HL-60/S4 treated with phorbol 12-myristate 13-acetate at 8.2 ng/mL for 4 days and 3 days (cell line): Measurements from ENCODE around the gene NT5M.

Experiments used
- in situ Hi-C: fragments of 300-500 bp; cut with MboI; formaldehyde crosslinking; loops from 2 replicates; pipeline ENCODE4 v1.15.0; 2022; ENCODE audit warnings: low sequenced_read_pairs

NT5M gene

GRCh38 chr17:17387017-17387497 lies 83.9 kb downstream of the NT5M start:
- in situ Hi-C loops, result no loop called here

GRCh38 chr17:17387498-17388362 lies 84.6 kb downstream of the NT5M start:
- in situ Hi-C loops, result no loop called here

DNA sequence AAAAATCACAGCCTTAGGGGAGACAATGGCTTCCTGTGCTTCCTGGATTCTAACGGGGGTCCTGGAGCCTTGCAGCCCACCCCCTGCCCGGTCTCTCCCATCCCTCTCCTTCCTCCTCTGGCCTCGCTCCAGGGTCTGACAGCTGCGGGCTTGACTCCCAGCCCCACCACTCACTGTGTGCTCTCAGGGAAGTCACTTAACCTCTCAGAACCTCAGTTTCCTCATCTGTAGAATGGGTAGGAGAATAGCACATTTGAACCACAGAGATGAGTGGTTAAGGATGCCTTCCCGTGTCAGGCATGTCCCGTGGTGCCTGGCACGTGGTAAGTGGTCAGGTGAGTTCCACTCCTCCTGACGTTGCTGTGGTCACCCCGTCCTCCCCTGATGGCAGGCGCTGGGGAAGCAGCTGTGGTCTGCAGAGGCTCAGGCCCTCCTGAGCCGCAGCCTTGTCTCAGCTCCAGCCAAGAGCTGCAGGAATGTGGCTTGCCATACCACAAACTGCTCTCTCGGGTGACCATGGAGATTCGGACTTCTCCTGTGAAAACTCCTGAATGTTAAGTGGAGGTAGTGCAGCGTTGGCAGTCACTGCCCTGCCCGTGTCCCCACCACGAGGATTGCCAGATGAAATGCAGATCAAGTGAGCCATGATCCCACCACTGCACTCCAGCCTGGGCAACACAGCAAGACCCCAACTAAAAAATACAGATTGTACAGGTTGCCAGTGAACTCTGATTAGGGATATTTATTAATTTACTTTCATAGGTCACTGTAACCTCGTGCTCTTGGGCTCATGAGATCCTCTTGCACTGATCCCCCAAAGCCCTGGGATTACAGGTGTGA lies 85.7 kb downstream of the NT5M start:
- in situ Hi-C loops, result no loop called here

DNA sequence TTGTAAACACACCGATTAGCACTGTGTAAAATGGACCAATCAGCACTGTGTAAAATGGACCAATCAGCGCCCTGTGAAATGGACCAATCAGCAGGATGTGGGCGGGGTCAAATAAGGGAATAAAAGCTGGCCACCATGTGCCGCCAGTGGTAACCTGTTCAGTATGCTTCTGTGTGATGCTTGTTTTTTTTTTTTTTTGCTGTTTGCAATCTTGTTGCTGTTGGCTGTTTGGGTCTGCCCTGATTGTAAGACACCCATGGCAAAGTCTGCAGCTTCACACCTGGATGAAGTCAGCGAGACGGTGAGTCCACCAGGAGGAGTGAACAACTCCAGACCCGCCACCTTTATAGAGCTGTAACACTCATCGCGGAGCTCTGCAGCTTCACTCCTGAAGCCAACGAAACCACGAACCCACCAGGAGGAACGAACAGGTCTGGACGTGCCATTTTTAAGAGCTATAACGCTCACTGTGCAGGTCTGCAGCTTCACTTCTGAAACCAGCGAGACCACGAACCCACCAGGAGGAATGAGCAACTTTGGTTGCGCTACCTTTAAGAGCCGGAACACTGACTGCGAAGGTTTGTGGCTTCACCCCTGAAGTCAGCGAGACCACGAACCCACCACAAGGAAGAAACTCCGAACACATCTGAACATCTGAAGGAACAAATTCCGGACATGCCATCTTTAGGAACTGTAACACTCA lies 88.6 kb downstream of the NT5M start:
- in situ Hi-C loops, result no loop called here

DNA sequence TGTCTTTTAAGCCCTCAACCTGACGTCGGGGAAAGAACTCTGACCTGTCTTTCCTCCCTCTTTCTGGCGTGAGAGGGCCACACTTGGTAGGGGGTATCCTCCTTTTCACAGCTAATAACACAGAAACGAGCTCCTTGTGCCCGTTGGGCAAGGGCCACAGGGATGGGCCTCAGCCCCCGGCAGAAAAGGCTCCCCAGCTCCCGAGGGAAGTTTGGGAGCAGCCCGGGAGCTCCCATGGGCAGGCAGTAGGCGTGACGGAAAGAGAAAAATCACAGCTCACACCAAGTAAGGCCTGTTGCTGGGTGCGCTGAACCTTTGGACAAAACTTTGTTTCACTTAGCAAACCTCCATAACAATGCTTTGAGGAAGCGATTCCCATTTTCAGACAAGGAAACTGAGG lies 90.8 kb downstream of the NT5M start:
- in situ Hi-C loops, result no loop called here

DNA sequence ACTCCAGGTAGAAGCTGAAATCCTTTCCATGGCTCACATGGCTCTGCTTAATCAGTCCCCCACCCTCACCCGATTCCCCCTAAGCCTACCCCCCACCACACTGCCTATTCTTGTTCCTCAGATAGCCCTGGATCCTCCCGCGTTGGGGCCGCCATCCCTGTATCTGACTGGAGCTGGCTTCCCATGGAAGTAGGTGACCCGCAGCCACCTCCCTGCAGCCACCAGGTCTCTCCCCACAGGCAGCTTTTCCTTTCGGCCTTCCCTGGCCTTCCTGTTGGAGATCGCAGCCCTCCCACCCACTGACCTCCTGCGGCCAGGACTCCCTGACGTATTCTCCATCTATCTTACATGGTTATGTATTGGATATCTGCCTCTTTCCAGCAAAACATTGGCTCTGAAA lies 91.3 kb downstream of the NT5M start:
- in situ Hi-C loops, result no loop called here

DNA sequence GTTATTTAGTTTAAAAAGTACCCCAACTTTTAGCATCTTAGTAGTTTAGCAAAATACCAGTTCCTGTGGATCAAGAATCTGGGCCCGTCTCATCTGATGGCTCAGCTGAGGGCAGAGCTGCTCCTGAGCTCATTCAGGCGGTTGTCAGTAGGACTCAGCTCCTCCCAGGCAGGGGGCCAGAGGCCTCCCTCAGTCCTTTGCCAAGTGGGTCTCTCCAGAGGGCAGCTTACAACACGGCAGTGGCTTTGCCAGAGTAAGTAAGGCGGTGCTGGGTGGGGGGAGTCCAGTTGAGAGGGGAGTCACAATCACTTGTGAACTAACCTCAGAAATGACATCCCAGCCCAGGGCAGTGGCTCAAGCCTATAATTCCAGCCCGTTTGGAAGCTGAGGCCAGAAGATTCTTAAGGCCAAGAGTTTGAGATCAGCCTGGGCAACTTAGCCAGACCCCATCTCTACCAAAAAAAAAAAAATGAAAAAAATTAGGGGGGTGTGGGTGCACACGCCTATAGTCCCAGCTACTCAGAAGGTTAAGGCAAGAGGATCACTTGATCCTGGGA lies 92.2 kb downstream of the NT5M start:
- in situ Hi-C loops, result no loop called here

- in situ Hi-C loops, result no loop called here
Measured at GRCh38 chr17:17395885-17396284, 92.7 kb downstream of the NT5M start.
